Loucy (cell line): ENCODE results near the gene JADE2.

ENCODE experiments used
- H2AFZ ChIP-seq: fragments of 200-600 bp; sonication (generic); 2 replicates; pipeline ENCODE4 v1.6.0; 2016; ENCODE audit warnings: antibody characterized with exemption, mild to moderate bottlenecking, low read length, moderate library complexity
- H3F3A ChIP-seq: fragments of 200-600 bp; 2 replicates; pipeline ENCODE4 v1.6.0; 2016; ENCODE audit warnings: antibody characterized with exemption, low read depth, mild to moderate bottlenecking
- H3K27me3 ChIP-seq: fragments of 200-600 bp; sonication (generic); 2 replicates; pipeline ENCODE4 v1.6.1; 2014; ENCODE audit warnings: low read length, mild to moderate bottlenecking; ENCODE audit not compliant: insufficient read depth, poor library complexity, severe bottlenecking
- H3K36me3 ChIP-seq: fragments of 200-600 bp; sonication (generic); 2 replicates; pipeline ENCODE4 v1.6.1; 2016; ENCODE audit warnings: low read length; ENCODE audit not compliant: insufficient read depth
- H3K4me1 ChIP-seq: fragments of 200-600 bp; sonication (generic); 2 replicates; pipeline ENCODE4 v1.5.1; 2014; ENCODE audit warnings: low read length, mild to moderate bottlenecking; ENCODE audit not compliant: insufficient read depth, poor library complexity, severe bottlenecking
- H3K4me2 ChIP-seq: fragments of 200-600 bp; sonication (generic); 2 replicates; pipeline ENCODE4 v1.6.0; 2014; ENCODE audit warnings: antibody characterized with exemption, low read length, low read depth, mild to moderate bottlenecking; ENCODE audit not compliant: poor library complexity, severe bottlenecking
- H3K4me3 ChIP-seq: fragments of 200-600 bp; sonication (generic); 2 replicates; pipeline ENCODE4 v1.5.1; 2014; ENCODE audit warnings: low read length, mild to moderate bottlenecking, mixed read lengths; ENCODE audit not compliant: poor library complexity, severe bottlenecking
- H3K79me2 ChIP-seq: fragments of 200-600 bp; sonication (generic); 2 replicates; pipeline ENCODE4 v1.6.1; 2014; ENCODE audit warnings: low read length; ENCODE audit not compliant: insufficient read depth
- H3K9ac ChIP-seq: fragments of 200-600 bp; sonication (generic); 2 replicates; pipeline ENCODE4 v1.6.0; 2014; ENCODE audit warnings: mild to moderate bottlenecking, low read depth, low read length, moderate library complexity; ENCODE audit not compliant: poor library complexity, severe bottlenecking
- H3K9me2 ChIP-seq: fragments of 200-600 bp; sonication (generic); replicated peaks from 2 replicates; pipeline ENCODE4 v1.6.1; 2016; ENCODE audit warnings: low read depth, low read length, mixed read lengths
- H3K9me3 ChIP-seq: fragments of 200-600 bp; sonication (generic); 2 replicates; pipeline ENCODE4 v1.6.1; 2014; ENCODE audit warnings: mild to moderate bottlenecking, antibody characterized with exemption, low read length, low read depth; ENCODE audit not compliant: insufficient read depth
- H4K20me1 ChIP-seq: fragments of 200-600 bp; sonication (generic); 2 replicates; pipeline ENCODE4 v1.6.0; 2014; ENCODE audit warnings: antibody characterized with exemption, low read length, mild to moderate bottlenecking; ENCODE audit not compliant: insufficient read depth, poor library complexity, severe bottlenecking
- EZH2phosphoT487 ChIP-seq: fragments of 200-600 bp; IDR thresholded peaks from 2 replicates; pipeline ENCODE4 v1.6.1; 2018; ENCODE audit warnings: antibody characterized with exemption, mild to moderate bottlenecking, moderate library complexity, borderline replicate concordance
- TF ChIP-seq, protein P1 (sequence below): fragments of 200-600 bp; sonication (generic); conservative IDR thresholded peaks from 2 replicates; pipeline ENCODE4 v1.5.1; 2014; ENCODE audit warnings: mild to moderate bottlenecking, antibody characterized with exemption, low read length

The JADE2 gene

DNA sequence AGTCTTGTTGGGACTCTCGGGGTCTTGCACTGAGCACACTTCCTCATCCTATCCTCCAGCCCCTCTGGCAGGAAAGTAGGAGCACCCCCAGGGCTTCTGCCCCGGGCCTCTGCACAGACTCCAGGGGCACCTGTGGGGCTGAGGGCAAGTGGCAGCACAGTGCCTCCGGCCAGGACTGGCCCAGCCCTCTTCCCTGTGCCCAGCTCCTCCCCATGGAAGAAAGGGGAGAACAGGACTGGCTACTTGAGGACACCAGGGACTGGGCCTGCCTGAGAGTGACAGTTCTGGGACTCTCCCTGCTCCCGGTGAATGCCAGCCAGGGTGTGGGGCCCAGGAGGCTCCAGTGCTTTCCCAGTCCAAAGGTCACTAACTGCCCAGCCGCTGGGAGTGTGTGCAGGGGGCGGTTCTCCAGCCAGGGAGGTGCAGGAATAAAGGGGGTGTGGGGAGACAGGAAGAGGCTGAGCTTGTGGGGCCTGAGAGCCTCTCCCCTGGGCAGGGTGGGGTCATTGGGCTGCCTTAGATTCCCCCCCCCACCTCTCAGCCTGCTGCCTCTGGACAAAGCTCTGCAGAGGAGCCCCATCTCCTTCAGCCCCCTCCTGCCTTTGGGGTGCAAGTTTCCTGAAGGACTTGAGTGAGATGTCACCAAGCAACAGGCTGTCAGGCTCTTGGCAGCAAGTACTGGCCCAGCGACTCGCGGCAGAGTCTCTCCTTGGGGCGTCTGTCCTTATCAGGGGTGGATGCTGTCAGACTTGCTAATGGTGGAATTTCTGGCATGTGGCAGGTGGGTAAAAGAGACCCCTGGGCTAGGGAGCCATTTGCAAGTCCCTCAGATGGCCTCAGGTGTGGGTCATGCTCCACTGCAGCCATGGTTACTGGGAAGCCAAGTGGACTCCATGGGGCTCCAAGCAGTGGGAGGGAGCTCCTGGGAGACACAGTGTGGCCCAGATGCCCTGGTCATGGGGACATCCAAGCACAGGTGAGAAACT lies 19.1 kb upstream of the JADE2 start:
- H3K4me1 ChIP-seq: peaks cover 55% of the 10 kb centered on the region
- H3K9me2 ChIP-seq: no peaks in the 10 kb centered on the region
- no peak overlapping the region for H2AFZ ChIP-seq
- H3K9me3 ChIP-seq: no peaks in the 10 kb centered on the region
- no peaks in the 10 kb centered on the region for H3K27me3 ChIP-seq
- H3K4me2 ChIP-seq: no peak overlapping the region
- peaks cover 12% of the 10 kb centered on the region; the same call in 1 of the 2 replicates for H3F3A ChIP-seq
- H3K79me2 ChIP-seq: no peaks in the 10 kb centered on the region
- H3K4me3 ChIP-seq: no peak overlapping the region
- TF ChIP-seq, protein P1, sequence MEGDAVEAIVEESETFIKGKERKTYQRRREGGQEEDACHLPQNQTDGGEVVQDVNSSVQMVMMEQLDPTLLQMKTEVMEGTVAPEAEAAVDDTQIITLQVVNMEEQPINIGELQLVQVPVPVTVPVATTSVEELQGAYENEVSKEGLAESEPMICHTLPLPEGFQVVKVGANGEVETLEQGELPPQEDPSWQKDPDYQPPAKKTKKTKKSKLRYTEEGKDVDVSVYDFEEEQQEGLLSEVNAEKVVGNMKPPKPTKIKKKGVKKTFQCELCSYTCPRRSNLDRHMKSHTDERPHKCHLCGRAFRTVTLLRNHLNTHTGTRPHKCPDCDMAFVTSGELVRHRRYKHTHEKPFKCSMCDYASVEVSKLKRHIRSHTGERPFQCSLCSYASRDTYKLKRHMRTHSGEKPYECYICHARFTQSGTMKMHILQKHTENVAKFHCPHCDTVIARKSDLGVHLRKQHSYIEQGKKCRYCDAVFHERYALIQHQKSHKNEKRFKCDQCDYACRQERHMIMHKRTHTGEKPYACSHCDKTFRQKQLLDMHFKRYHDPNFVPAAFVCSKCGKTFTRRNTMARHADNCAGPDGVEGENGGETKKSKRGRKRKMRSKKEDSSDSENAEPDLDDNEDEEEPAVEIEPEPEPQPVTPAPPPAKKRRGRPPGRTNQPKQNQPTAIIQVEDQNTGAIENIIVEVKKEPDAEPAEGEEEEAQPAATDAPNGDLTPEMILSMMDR: no peak
- TF ChIP-seq EZH2phosphoT487: no peak
- H4K20me1 ChIP-seq: no peaks in the 10 kb centered on the region
- H3K36me3 ChIP-seq: no peaks in the 10 kb centered on the region
- H3K9ac ChIP-seq: peak overlapping the region; percentile 22

DNA sequence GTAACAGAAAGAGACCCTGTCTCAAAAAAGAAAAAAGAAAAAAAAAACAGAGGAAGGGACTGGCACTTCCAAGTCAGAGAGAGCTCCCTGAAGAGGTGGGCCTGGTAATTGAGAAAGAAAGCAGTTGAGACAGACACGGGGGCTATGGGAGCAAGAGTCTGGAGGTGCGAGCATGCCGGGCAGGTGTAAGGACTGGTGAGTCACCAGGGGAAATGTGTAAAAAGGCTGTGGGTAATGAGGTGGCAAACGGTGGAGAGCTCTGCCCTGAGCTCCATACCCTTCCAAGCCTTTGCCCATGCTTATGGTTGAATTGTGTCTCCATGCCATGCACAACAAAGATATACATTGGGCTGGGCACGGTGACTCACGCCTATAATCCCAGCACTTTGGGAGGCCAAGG lies 18.0 kb upstream of the JADE2 start:
- H3F3A ChIP-seq: peaks cover 12% of the 10 kb centered on the region; the same call in 1 of the 2 replicates
- H3K4me2 ChIP-seq: no peak overlapping the region
- no peaks in the 10 kb centered on the region for H3K36me3 ChIP-seq
- no peak overlapping the region for H3K9ac ChIP-seq
- H3K9me3 ChIP-seq: no peaks in the 10 kb centered on the region
- no peaks in the 10 kb centered on the region for H3K27me3 ChIP-seq
- H4K20me1 ChIP-seq: no peaks in the 10 kb centered on the region
- no peaks in the 10 kb centered on the region for H3K9me2 ChIP-seq
- H3K79me2 ChIP-seq: no peaks in the 10 kb centered on the region
- H2AFZ ChIP-seq: no peak overlapping the region
- peaks cover 47% of the 10 kb centered on the region for H3K4me1 ChIP-seq
- TF ChIP-seq, protein P1: no peak
- TF ChIP-seq EZH2phosphoT487: no peak
- no peak overlapping the region for H3K4me3 ChIP-seq

DNA sequence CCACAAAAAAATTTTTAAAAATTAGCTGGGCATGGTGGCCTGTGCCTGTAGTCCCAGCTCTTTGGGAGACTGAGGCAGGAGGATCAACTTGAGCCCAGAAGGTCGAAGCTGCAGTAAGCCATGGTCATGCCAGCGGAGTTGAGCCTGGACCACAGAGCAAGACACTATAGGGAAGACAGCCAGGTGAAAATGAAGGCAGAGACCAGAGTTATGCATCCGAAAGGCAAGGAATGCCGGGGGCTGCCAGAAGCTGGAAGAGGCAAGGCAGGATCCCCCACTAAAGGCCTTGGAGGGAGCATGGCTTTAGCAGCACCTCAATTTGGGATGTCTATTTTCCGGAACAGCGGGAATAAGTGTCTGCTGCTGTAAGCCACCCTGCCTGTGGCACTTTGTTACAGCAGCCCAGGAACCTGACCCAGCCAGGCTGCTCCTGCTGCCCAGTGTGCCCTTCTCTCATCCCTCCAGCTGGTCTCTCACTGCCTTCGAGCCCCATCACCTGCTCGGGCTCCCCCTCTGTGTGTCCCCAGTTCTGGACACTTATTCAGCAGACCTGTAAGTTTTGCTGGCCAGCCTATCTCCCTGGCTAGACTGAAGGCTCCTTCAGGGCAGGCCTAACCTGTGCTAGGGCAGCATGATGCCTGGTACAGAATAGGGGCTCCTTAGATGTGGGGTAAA lies 16.8 kb upstream of the JADE2 start:
- no peak overlapping the region for H3K9ac ChIP-seq
- H3K36me3 ChIP-seq: no peaks in the 10 kb centered on the region
- H2AFZ ChIP-seq: no peak overlapping the region
- H3K27me3 ChIP-seq: no peaks in the 10 kb centered on the region
- peaks cover 7% of the 10 kb centered on the region; the same call in 1 of the 2 replicates for H3F3A ChIP-seq
- H3K9me3 ChIP-seq: no peaks in the 10 kb centered on the region
- H3K4me1 ChIP-seq: peaks cover 37% of the 10 kb centered on the region
- H3K79me2 ChIP-seq: no peaks in the 10 kb centered on the region
- H3K4me2 ChIP-seq: no peak overlapping the region
- H4K20me1 ChIP-seq: no peaks in the 10 kb centered on the region
- TF ChIP-seq, protein P1: no peak
- TF ChIP-seq EZH2phosphoT487: no peak
- no peaks in the 10 kb centered on the region for H3K9me2 ChIP-seq
- no peak overlapping the region for H3K4me3 ChIP-seq
